ENCODE data around the gene STRN4. TPM values are rescaled to one million over a fixed set of nuclear protein-coding genes. Genes with fewer than 3 reads are reported as not detected.

Gene STRN4
- polyA plus RNA-seq, 3 donors: 37.5 to 239 (median 48.0) TPM

- no peak overlapping the region for H2AFZ ChIP-seq (ENCODE audit: insufficient read depth, low read depth, low read length, poor library complexity, severe bottlenecking)
- H4K20me1 ChIP-seq (ENCODE audit: insufficient read depth, low read length): peaks cover 100% of the 10 kb centered on the region
- peaks cover 33% of the 10 kb centered on the region for H3K79me2 ChIP-seq (ENCODE audit: insufficient read depth, low read length)
- H3K36me3 ChIP-seq (replicated peaks in 1 of 2; ENCODE audit: control insufficient read depth in 1 of 2, insufficient read depth in 2 of 2, low read length in 2 of 2): peaks cover 97 to 99% of the 10 kb centered on the region in 2 donors
- Mint-ChIP-seq H3K36me3 (peaks cover 86 to 99% of the 10 kb centered on the region in 2 donors), H3K9me3 (peaks cover 0 to 2% (median 0%) of the 10 kb centered on the region in 7 donors), H3K4me3 (no peak overlapping the region), H3K4me1 (peaks cover 32% of the 10 kb centered on the region), H3K27me3 (ENCODE audit: low read depth in 3 of 3) (peaks cover 2 to 3% (median 2%) of the 10 kb centered on the region in 3 donors), H3K27ac (no peak overlapping the region)
- no peaks in the 10 kb centered on the region for H3K27me3 ChIP-seq (ENCODE audit: control insufficient read depth in 2 of 2, insufficient read depth in 2 of 2, low read length in 2 of 2)
- no peak for DNase-seq
- WGBS (ENCODE audit: insufficient coverage): 99% methylated on average over 9 of the region's 9 CpGs
- peaks cover 21 to 26% of the 10 kb centered on the region in 2 donors for H3K4me1 ChIP-seq (ENCODE audit: control insufficient read depth in 1 of 2, insufficient read depth in 2 of 2, low read length in 2 of 2)
- H3K9ac ChIP-seq (ENCODE audit: insufficient read depth, low read length, poor library complexity, severe bottlenecking): no peak overlapping the region
- H3K9me3 ChIP-seq (replicated peaks in 1 of 2; ENCODE audit: control insufficient read depth in 1 of 2, insufficient read depth in 1 of 2, low read length in 2 of 2): no peaks in the 10 kb centered on the region
- intact Hi-C loops (cut with micrococcal nuclease): no loop called here
- no peak overlapping the region for H3K4me3 ChIP-seq (replicated peaks in 1 of 3; ENCODE audit: low read depth in 2 of 3, low read length in 3 of 3)
- H3K4me2 ChIP-seq (replicated peaks; ENCODE audit: extremely low read depth, low read length, poor library complexity, severe bottlenecking): no peak overlapping the region
- no peak for TF ChIP-seq CTCF (IDR thresholded peaks at IDR 0.05)
- H3K27ac ChIP-seq (ENCODE audit: low read depth in 1 of 2, low read length in 2 of 2): no peak overlapping the region
Observed at GRCh38 chr19:46725859-46726393, 20.3 kb downstream of the STRN4 start.

- H3K9me3 ChIP-seq (replicated peaks in 1 of 2; ENCODE audit: control insufficient read depth in 1 of 2, insufficient read depth in 1 of 2, low read length in 2 of 2): no peaks in the 10 kb centered on the region
- DNase-seq: no peak
- no peaks in the 10 kb centered on the region for H3K9me3 Mint-ChIP-seq
- no peak overlapping the region for H3K4me3 ChIP-seq (replicated peaks in 1 of 3; ENCODE audit: low read depth in 2 of 3, low read length in 3 of 3)
- no peak overlapping the region for H3K9ac ChIP-seq (ENCODE audit: insufficient read depth, low read length, poor library complexity, severe bottlenecking)
- H3K36me3 Mint-ChIP-seq: peaks cover 84 to 98% of the 10 kb centered on the region in 2 donors
- H3K4me3 Mint-ChIP-seq: no peak overlapping the region
- no peak overlapping the region for H3K27ac ChIP-seq (ENCODE audit: low read depth in 1 of 2, low read length in 2 of 2)
- intact Hi-C loops (cut with micrococcal nuclease): no loop called here
- H3K27ac Mint-ChIP-seq: no peak overlapping the region
- H4K20me1 ChIP-seq (ENCODE audit: insufficient read depth, low read length): peaks cover 100% of the 10 kb centered on the region
- H3K36me3 ChIP-seq (replicated peaks in 1 of 2; ENCODE audit: control insufficient read depth in 1 of 2, insufficient read depth in 2 of 2, low read length in 2 of 2): peaks cover 99 to 100% of the 10 kb centered on the region in 2 donors
- peaks cover 2 to 4% (median 2%) of the 10 kb centered on the region in 3 donors for H3K27me3 Mint-ChIP-seq (ENCODE audit: low read depth in 3 of 3)
- peaks cover 27% of the 10 kb centered on the region for H3K79me2 ChIP-seq (ENCODE audit: insufficient read depth, low read length)
- no peak overlapping the region for H2AFZ ChIP-seq (ENCODE audit: insufficient read depth, low read depth, low read length, poor library complexity, severe bottlenecking)
- WGBS (ENCODE audit: insufficient coverage): 94% methylated on average over 19 of the region's 26 CpGs
- H3K4me2 ChIP-seq (replicated peaks; ENCODE audit: extremely low read depth, low read length, poor library complexity, severe bottlenecking): no peak overlapping the region
- TF ChIP-seq CTCF (IDR thresholded peaks at IDR 0.05): no peak
- H3K4me1 ChIP-seq (ENCODE audit: control insufficient read depth in 1 of 2, insufficient read depth in 2 of 2, low read length in 2 of 2): peaks cover 15 to 24% of the 10 kb centered on the region in 2 donors
- H3K4me1 Mint-ChIP-seq: peaks cover 29% of the 10 kb centered on the region
- H3K27me3 ChIP-seq (ENCODE audit: control insufficient read depth in 2 of 2, insufficient read depth in 2 of 2, low read length in 2 of 2): no peaks in the 10 kb centered on the region
Observed at GRCh38 chr19:46725036-46725820, 21.0 kb downstream of the STRN4 start.

Data from CD14-positive monocyte (primary cell).